Peyer's patch (tissue), 4 donors: ENCODE results near the gene SCNN1B. TPM values are rescaled to one million over a fixed set of nuclear protein-coding genes. Genes with fewer than 3 reads are reported as not detected.

Experiments used
- DNase-seq, 3 donors: peaks; one replicate each; pipeline ENCODE4 v3.0.0-alpha.2; 2017 to 2019
- H3K27ac ChIP-seq, 4 donors: fragments of 200-600 bp; sonication (generic); one replicate each; pipeline ENCODE4 v1.5.1; 2016 to 2019
- H3K27me3 ChIP-seq, 2 donors: fragments of 200-600 bp; sonication (generic); one replicate each; pipeline ENCODE4 v1.5.1; 2019
- H3K36me3 ChIP-seq, 3 donors: fragments of 200-600 bp; sonication (generic); one replicate each; pipeline ENCODE4 v1.5.1; 2016 to 2019
- H3K4me1 ChIP-seq, 4 donors: fragments of 200-600 bp; sonication (generic); one replicate each; pipeline ENCODE4 v1.5.1; 2016 to 2019
- H3K4me3 ChIP-seq, 4 donors: fragments of 200-600 bp; sonication (generic); 1 replicate in 3 of 4; 2 replicates in 1 of 4; pipeline ENCODE4 v1.5.1; 2016 to 2019; ENCODE audit warnings: mild to moderate bottlenecking in 1 of 4
- H3K9me3 ChIP-seq, 4 donors: fragments of 200-600 bp; sonication (generic); one replicate each; pipeline ENCODE4 v1.5.1; 2016 to 2019; ENCODE audit warnings: mild to moderate bottlenecking in 1 of 4
- CTCF ChIP-seq, 6 experiments: fragments of 450-650 bp in 4 of 6; fragments of 200-600 bp in 2 of 6; sonication (generic) in 1 of 6; IDR thresholded peaks; one replicate each; pipeline ENCODE4 v1.5.1; 2017 to 2019; ENCODE audit warnings: antibody characterized with exemption in 6 of 6, mild to moderate bottlenecking in 3 of 6, moderate library complexity in 1 of 6
- POLR2A ChIP-seq, 2 donors: fragments of 450-650 bp; IDR thresholded peaks; one replicate each; pipeline ENCODE4 v1.5.1; 2017; ENCODE audit warnings: antibody characterized with exemption in 2 of 2, mild to moderate bottlenecking in 2 of 2, moderate library complexity in 2 of 2
- total RNA-seq, 4 donors: library from RNA; depleted of rRNA; stranded (reverse); fragments of >200 nt; gene quantifications; one replicate each; pipeline ENCODE4 v1.1.0, GENCODE V29; 2016

Gene SCNN1B
- total RNA-seq, 4 donors from 2014 or later, result 4.3 to 9.6 (median 6.6) TPM; not detected in 1

DNA sequence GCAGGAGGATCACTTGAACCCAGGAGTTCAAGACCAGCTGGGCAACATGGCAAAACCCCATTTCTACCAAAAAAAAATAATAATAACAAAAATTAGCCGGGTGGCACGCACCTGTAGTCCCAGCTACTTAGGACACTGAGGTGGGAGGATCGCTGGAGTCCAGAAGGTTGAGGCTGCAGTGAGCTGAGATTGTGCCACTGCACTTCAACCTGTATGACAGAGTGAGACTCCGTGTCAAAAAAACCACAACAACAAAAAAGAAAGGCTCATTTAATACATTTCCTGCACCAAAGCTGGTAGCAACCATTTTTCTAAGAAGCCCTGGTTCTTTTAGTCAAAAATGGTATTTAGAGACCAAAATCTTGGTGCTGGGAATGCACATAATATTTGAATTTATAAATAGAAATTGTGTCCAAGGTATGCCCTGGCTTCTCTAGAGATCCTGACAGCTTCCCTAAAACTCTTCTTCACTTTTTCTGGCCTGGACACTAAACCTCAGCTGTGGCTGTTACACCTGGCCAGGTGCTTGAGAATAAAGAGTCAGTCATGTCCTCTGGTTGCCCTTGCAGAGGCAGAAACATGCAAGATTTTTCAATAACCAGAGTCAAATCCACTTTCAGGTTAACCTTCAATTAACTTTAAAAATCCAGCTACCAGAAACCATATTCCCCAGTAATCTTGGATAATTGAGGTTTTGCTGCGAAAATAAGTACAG lies 35.9 kb downstream of the SCNN1B start:
- Histone ChIP-seq H3K36me3 (no peaks in the 10 kb centered on the region), H3K9me3 (no peaks in the 10 kb centered on the region), H3K27me3 (no peaks in the 10 kb centered on the region), H3K27ac (no peak overlapping the region), H3K4me1 (peaks cover 0 to 5% (median 0%) of the 10 kb centered on the region in 4 donors), H3K4me3 (no peak overlapping the region)
- DNase-seq, result no peak
- TF ChIP-seq CTCF (IDR thresholded peaks at IDR 0.05), result no peak
- TF ChIP-seq POLR2A (IDR thresholded peaks at IDR 0.05), result no peak

DNA sequence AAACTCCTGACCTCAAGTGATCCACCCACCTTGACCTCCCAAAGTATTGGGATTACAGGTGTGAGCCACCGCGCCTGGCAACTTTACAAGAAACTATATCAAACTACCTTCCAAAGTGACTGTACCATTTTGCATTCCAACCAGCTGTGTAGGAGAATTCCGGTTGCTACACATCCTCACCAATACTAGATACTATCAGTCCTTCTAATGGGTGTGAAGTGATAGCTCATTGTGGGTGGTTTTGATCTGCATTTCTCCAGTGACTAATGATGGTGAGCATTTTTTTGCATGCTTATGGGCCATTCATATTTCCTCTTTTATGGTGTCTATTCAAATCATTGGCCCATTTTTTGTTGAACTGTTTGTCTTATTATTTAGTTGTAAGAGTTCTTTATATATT lies 37.7 kb downstream of the SCNN1B start:
- H3K9me3 ChIP-seq, result no peaks in the 10 kb centered on the region
- no peak for TF ChIP-seq POLR2A (IDR thresholded peaks at IDR 0.05)
- no peak for TF ChIP-seq CTCF (IDR thresholded peaks at IDR 0.05)
- no peaks in the 10 kb centered on the region for H3K36me3 ChIP-seq
- H3K4me3 ChIP-seq, result no peak overlapping the region
- H3K27me3 ChIP-seq, result no peaks in the 10 kb centered on the region
- no peak for DNase-seq
- H3K4me1 ChIP-seq, result peaks cover 0 to 5% (median 0%) of the 10 kb centered on the region in 4 donors
- no peak overlapping the region for H3K27ac ChIP-seq

DNA sequence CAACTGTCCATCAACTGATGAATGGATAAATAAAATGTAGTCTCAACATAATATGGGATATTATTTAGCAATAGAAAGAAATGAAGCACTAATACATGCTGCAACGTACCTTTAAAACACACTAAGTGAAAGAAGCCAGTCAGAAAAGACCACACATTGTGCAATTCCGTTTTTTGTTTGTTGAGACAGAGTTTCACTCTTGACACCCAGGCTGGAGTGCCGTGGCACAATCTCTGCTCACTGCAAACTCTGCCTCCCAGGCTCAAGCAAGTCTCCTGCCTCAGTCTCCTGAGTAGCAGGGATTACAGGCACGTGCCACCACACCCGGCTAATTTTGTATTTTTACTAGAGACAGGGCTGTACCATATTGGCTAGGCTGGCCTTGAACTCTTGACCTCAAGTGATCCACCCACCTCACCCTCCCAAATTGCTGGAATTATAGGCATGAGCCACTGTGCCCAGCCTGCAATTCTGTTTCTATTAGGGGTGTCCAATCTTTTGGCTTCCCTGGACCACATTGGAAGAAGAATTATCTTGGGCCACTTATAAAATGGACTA lies 40.1 kb downstream of the SCNN1B start:
- Histone ChIP-seq H3K4me1 (no peaks in the 10 kb centered on the region), H3K9me3 (no peaks in the 10 kb centered on the region), H3K36me3 (no peaks in the 10 kb centered on the region), H3K27ac (no peak overlapping the region), H3K27me3 (no peaks in the 10 kb centered on the region), H3K4me3 (no peak overlapping the region)
- TF ChIP-seq CTCF (IDR thresholded peaks at IDR 0.05) (no peak), POLR2A (IDR thresholded peaks at IDR 0.05) (no peak)
- DNase-seq, result no peak

DNA sequence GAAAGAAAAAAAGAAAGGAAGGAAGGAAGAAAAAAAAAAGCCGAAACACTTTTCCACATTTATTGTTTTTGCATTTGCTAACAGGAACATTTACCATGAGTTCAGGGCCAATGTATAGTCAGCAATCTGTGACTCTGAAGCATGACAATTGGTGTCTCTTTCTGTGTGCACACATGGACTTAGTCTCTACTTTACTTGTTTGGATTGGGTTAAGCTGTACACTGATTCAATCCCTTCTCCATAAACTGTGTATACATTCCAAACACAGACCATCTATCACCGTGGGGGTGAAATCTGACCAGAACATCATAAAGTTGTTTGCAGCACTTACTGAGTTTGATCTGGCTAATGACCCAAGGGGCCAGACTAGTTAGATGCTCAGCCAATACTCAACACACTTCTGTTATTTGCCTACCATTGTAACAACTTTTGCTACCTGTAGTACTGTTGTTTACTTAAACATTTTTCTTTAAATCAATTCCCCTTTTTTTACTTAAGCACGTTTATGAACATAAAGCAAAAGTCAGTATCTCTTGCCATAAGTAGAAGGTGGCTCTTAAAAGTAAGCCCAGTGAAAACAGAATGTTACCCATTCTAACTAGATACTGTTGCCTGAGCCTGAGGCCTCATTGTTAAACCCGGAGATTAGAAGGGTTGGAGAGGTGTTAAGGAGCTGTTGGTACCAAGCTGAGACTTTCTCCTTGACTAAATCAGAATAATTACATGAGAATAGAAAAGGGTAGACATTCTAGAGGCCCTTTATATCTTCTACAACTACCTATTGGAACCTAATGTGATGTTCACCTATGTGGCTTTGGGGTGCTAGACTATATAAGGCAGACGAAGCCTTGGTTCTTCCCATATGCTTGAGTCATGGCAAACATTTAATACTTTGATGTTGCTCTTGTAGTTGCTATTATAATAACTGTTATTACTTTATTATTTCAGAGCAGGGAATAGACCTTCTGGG lies 41.8 kb downstream of the SCNN1B start:
- Histone ChIP-seq H3K4me3 (no peak overlapping the region), H3K4me1 (no peaks in the 10 kb centered on the region), H3K36me3 (no peaks in the 10 kb centered on the region), H3K9me3 (no peaks in the 10 kb centered on the region), H3K27me3 (no peaks in the 10 kb centered on the region), H3K27ac (no peak overlapping the region)
- no peak for DNase-seq
- TF ChIP-seq CTCF (IDR thresholded peaks at IDR 0.05) (no peak), POLR2A (IDR thresholded peaks at IDR 0.05) (no peak)

- Histone ChIP-seq H3K4me1 (no peaks in the 10 kb centered on the region), H3K36me3 (no peaks in the 10 kb centered on the region), H3K4me3 (no peak overlapping the region), H3K27me3 (no peaks in the 10 kb centered on the region), H3K27ac (no peak overlapping the region), H3K9me3 (no peaks in the 10 kb centered on the region)
- no peak for DNase-seq
- TF ChIP-seq CTCF (IDR thresholded peaks at IDR 0.05), result no peak
- no peak for TF ChIP-seq POLR2A (IDR thresholded peaks at IDR 0.05)
These were observed 43.1 kb downstream of the SCNN1B start for GRCh38 chr16:23345237-23345636.
